B cell (primary cell): ENCODE measurements around the gene OR2B2. TPM values are rescaled to one million over a fixed set of nuclear protein-coding genes. Genes with fewer than 3 reads are reported as not detected.

ENCODE experiments used
- ATAC-seq: fragments of 200-7000 bp; cut with Tn5 transposase; one replicate; pipeline ENCODE4 v1.10.0; 2021; ENCODE audit warnings: low read depth, mild to moderate bottlenecking, moderate number of reproducible peaks, moderate library complexity
- CTCF ChIA-PET: fragments of 350-600 bp; sonication (Branson Sonifier 250); formaldehyde crosslinking; loops from one replicate; lab custom pipeline; 2021; ENCODE audit warnings: antibody characterized with exemption, inconsistent platforms; lab: Charles Lee
- POLR2A ChIA-PET: fragments of 350-600 bp; sonication (Branson Sonifier 250); formaldehyde crosslinking; loops from one replicate; lab custom pipeline; 2021; ENCODE audit warnings: antibody characterized with exemption; lab: Charles Lee
- DNase-seq: peaks from one replicate; pipeline ENCODE4 v3.0.0; 2013
- H2AFZ ChIP-seq: 2 replicates; pipeline ENCODE4 v1.6.1; 2012; ENCODE audit warnings: mild to moderate bottlenecking, low read depth, low read length; ENCODE audit not compliant: insufficient read depth, poor library complexity, severe bottlenecking
- H3K27ac ChIP-seq, 2 donors: 1 replicate in 1 of 2; 2 replicates in 1 of 2; pipeline ENCODE4 v1.5.1; 2012 to 2013; ENCODE audit warnings: low read length in 2 of 2, mild to moderate bottlenecking in 2 of 2, moderate library complexity in 1 of 2
- H3K27me3 ChIP-seq, 4 experiments: fragments of 200-600 bp in 1 of 4; sonication (generic) in 1 of 4; replicated peaks in 1 of 4; 1 replicate in 2 of 4; 2 replicates in 2 of 4; pipeline versions ENCODE4 v1.6.1 to v1.7.0; 2013 to 2016; ENCODE audit warnings: low read length in 3 of 4, mild to moderate bottlenecking in 2 of 4, mixed read lengths in 1 of 4, moderate library complexity in 1 of 4; ENCODE audit not compliant: insufficient read depth in 4 of 4, control insufficient read depth in 3 of 4; ENCODE audit errors: control extremely low read depth in 1 of 4
- H3K36me3 ChIP-seq, 2 experiments: replicated peaks in 1 of 2; 1 replicate in 1 of 2; 2 replicates in 1 of 2; pipeline versions ENCODE4 v1.6.1 to v1.7.1; 2013; ENCODE audit warnings: low read length in 1 of 2; ENCODE audit not compliant: insufficient read depth in 2 of 2, control insufficient read depth in 1 of 2; ENCODE audit errors: control extremely low read depth in 1 of 2, extremely low read depth in 1 of 2
- H3K4me1 ChIP-seq, 2 donors: fragments of 200-600 bp in 1 of 2; sonication (generic) in 1 of 2; 1 replicate in 1 of 2; 2 replicates in 1 of 2; pipeline versions ENCODE4 v1.5.1 to v1.6.1; 2013 to 2017; ENCODE audit warnings: low read length in 2 of 2; ENCODE audit not compliant: control insufficient read depth in 2 of 2, insufficient read depth in 2 of 2
- H3K4me2 ChIP-seq: replicated peaks from 2 replicates; pipeline ENCODE3; 2012; ENCODE audit warnings: mild to moderate bottlenecking, low read depth, low read length; ENCODE audit not compliant: poor library complexity, severe bottlenecking
- H3K4me3 ChIP-seq, 5 experiments: fragments of 200-600 bp in 1 of 5; sonication (generic) in 1 of 5; 1 replicate in 3 of 5; 2 replicates in 2 of 5; pipeline versions ENCODE4 v1.5.1 to v1.7.0; 2011 to 2016; ENCODE audit warnings: low read length in 4 of 5, mild to moderate bottlenecking in 4 of 5, low read depth in 2 of 5, control low read depth in 1 of 5, moderate library complexity in 1 of 5; ENCODE audit not compliant: insufficient read depth in 1 of 5; ENCODE audit errors: control extremely low read depth in 1 of 5, extremely low read depth in 1 of 5
- H3K79me2 ChIP-seq: fragments of 200-600 bp; sonication (generic); one replicate; pipeline ENCODE4 v1.6.0; 2016; ENCODE audit warnings: low read length; ENCODE audit not compliant: control insufficient read depth, insufficient read depth
- H3K9ac ChIP-seq: fragments of 200-600 bp; sonication (generic); 2 replicates; pipeline ENCODE4 v1.6.1; 2017; ENCODE audit warnings: mild to moderate bottlenecking, low read length, moderate library complexity
- H3K9me3 ChIP-seq, 3 donors: one replicate each; pipeline versions ENCODE4 v1.6.1 to v1.7.1; 2013; ENCODE audit warnings: low read length in 2 of 3; ENCODE audit not compliant: control insufficient read depth in 2 of 3, insufficient read depth in 1 of 3; ENCODE audit errors: control extremely low read depth in 1 of 3
- H4K20me1 ChIP-seq: 2 replicates; pipeline ENCODE4 v1.6.0; 2012; ENCODE audit warnings: mild to moderate bottlenecking, low read length; ENCODE audit not compliant: insufficient read depth, control insufficient read depth, poor library complexity, severe bottlenecking
- H3K27ac Mint-ChIP-seq: one replicate; pipeline ENCODE4 v1.8.0; 2021; ENCODE audit warnings: mixed read lengths
- H3K27me3 Mint-ChIP-seq: one replicate; pipeline ENCODE4 v1.8.0; 2021; ENCODE audit warnings: mixed read lengths
- H3K4me1 Mint-ChIP-seq: one replicate; pipeline ENCODE4 v1.8.0; 2021; ENCODE audit warnings: mixed read lengths
- H3K4me3 Mint-ChIP-seq: one replicate; pipeline ENCODE4 v1.8.0; 2021; ENCODE audit warnings: mixed read lengths
- H3K9me3 Mint-ChIP-seq: one replicate; pipeline ENCODE4 v1.8.0; 2022; ENCODE audit warnings: mixed read lengths; ENCODE audit not compliant: insufficient read depth
- CTCF ChIP-seq: fragments of 200-600 bp; IDR thresholded peaks from one replicate; pipeline ENCODE4 v1.8.0; 2022; ENCODE audit warnings: antibody characterized with exemption, mild to moderate bottlenecking
- EZH2 ChIP-seq: IDR thresholded peaks from 2 replicates; pipeline ENCODE4 v1.6.1; 2012; ENCODE audit warnings: borderline replicate concordance, low read depth, mild to moderate bottlenecking, moderate library complexity, low read length; ENCODE audit not compliant: insufficient read depth, poor library complexity, severe bottlenecking
- WGBS: methylation state at CpG from one replicate; pipeline ENCODE4 v1.1.5; 2013; ENCODE audit warnings: missing lambda C conversion rate; ENCODE audit not compliant: insufficient coverage; 5-methylcytosine and 5-hydroxymethylcytosine counted together
- intact Hi-C: fragments of 100-400 bp; cut with micrococcal nuclease; formaldehyde crosslinking; loops from one replicate; pipeline ENCODE4 v1.10.0; 2022
- polyA plus RNA-seq: library from polyadenylated mRNA; depleted of rRNA; stranded (reverse); fragments of >200 nt; gene quantifications from 2 replicates; pipeline ENCODE4 v1.2.3, GENCODE V29; 2012
- total RNA-seq, 2 donors: library from RNA; stranded (reverse); fragments of 120-200 nt in 1 of 2; gene quantifications; 1 replicate in 1 of 2; 2 replicates in 1 of 2; pipeline versions ENCODE4 v1.2.3 to v1.2.4, GENCODE V29; 2013 to 2022

OR2B2 gene
- total and polyA plus RNA-seq, 2 donors (not counting 1 experiment from before 2014, with no cell fraction given): not detected

- TF ChIP-seq CTCF (no peak), EZH2 (no peak)
- H3K4me2 ChIP-seq: peak overlapping the region; percentile 80
Measured at GRCh38 chr6:27866357-27867050, 45.7 kb downstream of the OR2B2 start.

More at GRCh38 chr6:27866357-27867050, 45.7 kb downstream of the OR2B2 start:
- peak overlapping the region; percentile 81 to 83 for H3K27ac ChIP-seq
- H3K9me3 ChIP-seq: peaks cover 0 to 16% (median 0%) of the 10 kb centered on the region in 3 donors
- peak; percentile 5 for ATAC-seq
- H3K36me3 ChIP-seq: no peaks in the 10 kb centered on the region
- ChIA-PET CTCF (interaction anchor here (0.7 to 8.6 kb wide), 9 partner anchors 23 to 1669 kb away, joined by 3 to 92 read pairs (median 5); a partner anchor contains a TSS), POLR2A (interaction anchor here (0.9 to 6.7 kb wide), 21 partner anchors 7 to 1846 kb away, joined by 3 to 166 read pairs (median 11); a partner anchor contains a TSS)
- peaks cover 16 to 39% of the 10 kb centered on the region in 2 donors for H3K4me1 ChIP-seq
- no peaks in the 10 kb centered on the region for H3K27me3 Mint-ChIP-seq
- H2AFZ ChIP-seq: peak overlapping the region; percentile 42
- peak overlapping the region; percentile 60 to 82 (median 69) for H3K4me3 ChIP-seq
- peak overlapping the region; percentile 97 for H3K27ac Mint-ChIP-seq
- peaks cover 48% of the 10 kb centered on the region for H3K4me1 Mint-ChIP-seq
- no peaks in the 10 kb centered on the region for H3K27me3 ChIP-seq
- under 1% methylated on average over 24 of the region's 27 CpGs for whole genome bisulfite sequencing
- H3K9me3 Mint-ChIP-seq: no peaks in the 10 kb centered on the region
- DNase-seq: peak; percentile 88
- peak overlapping the region; percentile 97 for H3K4me3 Mint-ChIP-seq
- H4K20me1 ChIP-seq: no peaks in the 10 kb centered on the region
- H3K79me2 ChIP-seq: no peaks in the 10 kb centered on the region
- H3K9ac ChIP-seq: peak overlapping the region; percentile 73
- intact Hi-C loops: loop anchor here (5.0 kb wide), 1 partner anchor 1669 kb away; a partner anchor contains a TSS
